Activated CD4-positive, alpha-beta T cell treated with anti-CD3 and anti-CD28 coated beads for 24 hours (primary cell): ENCODE measurements around the gene MDP1.
"Not testable (repeated sequence)": the region's sequence is repeated elsewhere in the genome, so short reads cannot be mapped to it uniquely, and the experiment has no call there.

Source experiments
- DNase-seq, 2 donors: peaks; one replicate each; pipeline ENCODE4 v3.0.0-alpha.2; 2020; ENCODE audit warnings: low read depth in 2 of 2

MDP1 gene

GRCh38 chr14:24251880-24252288 lies 36.0 kb upstream of the MDP1 start:
- no peak for DNase-seq

- no peak for DNase-seq
These were observed 34.5 kb upstream of the MDP1 start for GRCh38 chr14:24250354-24250753.

GRCh38 chr14:24249230-24250021 lies 33.6 kb upstream of the MDP1 start:
- DNase-seq, result no peak

GRCh38 chr14:24247422-24247821 lies 31.6 kb upstream of the MDP1 start:
- no peak for DNase-seq

- DNase-seq, result no peak
These were observed 30.9 kb upstream of the MDP1 start for GRCh38 chr14:24246765-24247212.

- not testable (repeated sequence) for DNase-seq
These were observed 29.5 kb upstream of the MDP1 start for GRCh38 chr14:24245350-24245749.

- no peak for DNase-seq
These were observed 27.5 kb upstream of the MDP1 start for GRCh38 chr14:24243336-24243836.

- peak; percentile 90 to 92 for DNase-seq
These were observed 26.1 kb upstream of the MDP1 start for GRCh38 chr14:24241829-24242443.

GRCh38 chr14:24240110-24240918 lies 24.4 kb upstream of the MDP1 start:
- no peak for DNase-seq

GRCh38 chr14:24238527-24239037 lies 22.7 kb upstream of the MDP1 start:
- no peak for DNase-seq

GRCh38 chr14:24238123-24238522 lies 22.3 kb upstream of the MDP1 start:
- DNase-seq, result no peak

GRCh38 chr14:24237463-24237955 lies 21.6 kb upstream of the MDP1 start:
- no peak for DNase-seq

- DNase-seq, result no peak
These were observed 21.0 kb upstream of the MDP1 start for GRCh38 chr14:24236689-24237462.

- DNase-seq, result no peak
These were observed 20.2 kb upstream of the MDP1 start for GRCh38 chr14:24235804-24236688.

GRCh38 chr14:24234095-24235005 lies 18.5 kb upstream of the MDP1 start:
- DNase-seq, result no peak

- DNase-seq, result no peak
These were observed 17.6 kb upstream of the MDP1 start for GRCh38 chr14:24233538-24233866.

- no peak for DNase-seq
These were observed 17.0 kb upstream of the MDP1 start, which contains the start of gene GMPR2 for GRCh38 chr14:24232645-24233537. Gene GMPR2 (plus strand): TSS chr14:24232929. CDS start chr14:24233254, 325 bp downstream.

GRCh38 chr14:24232121-24232644 lies 16.3 kb upstream of the MDP1 start, which contains the start of gene NEDD8:
Gene NEDD8 (minus strand): TSS chr14:24232367. CDS start chr14:24232267, 100 bp downstream.
- DNase-seq, result peak; percentile 85 to 86
